Skeletal muscle satellite cell (primary cell): Measurements from ENCODE around the gene FAM200A. TPM values are rescaled to one million over a fixed set of nuclear protein-coding genes. Genes with fewer than 3 reads are reported as not detected.
"Not testable (repeated sequence)": the region's sequence is repeated elsewhere in the genome, so short reads cannot be mapped to it uniquely, and the experiment has no call there.

Experiments
- H3K27me3 ChIP-seq: 2 replicates; pipeline ENCODE4 v1.7.0; 2013; ENCODE audit warnings: low read length; ENCODE audit not compliant: control insufficient read depth, insufficient read depth
- H3K36me3 ChIP-seq: 2 replicates; pipeline ENCODE4 v1.7.0; 2013; ENCODE audit warnings: mild to moderate bottlenecking, control low read depth, low read length; ENCODE audit not compliant: insufficient read depth
- H3K4me1 ChIP-seq: 2 replicates; pipeline ENCODE4 v1.7.0; 2013; ENCODE audit warnings: low read length; ENCODE audit not compliant: control insufficient read depth, insufficient read depth
- H3K4me2 ChIP-seq: 2 replicates; pipeline ENCODE4 v1.7.0; 2013; ENCODE audit warnings: mild to moderate bottlenecking, low read length
- H3K4me3 ChIP-seq: 2 replicates; pipeline ENCODE4 v1.7.0; 2013; ENCODE audit warnings: low read length
- H3K9ac ChIP-seq: 2 replicates; pipeline ENCODE4 v1.7.0; 2013; ENCODE audit warnings: mild to moderate bottlenecking, low read depth, low read length, moderate library complexity
- H3K9me3 ChIP-seq: replicated peaks from 2 replicates; pipeline ENCODE4 v1.7.0; 2013; ENCODE audit warnings: mild to moderate bottlenecking, control low read depth, low read length
- total RNA-seq: library from RNA; depleted of rRNA; stranded (reverse); fragments of >200 nt; gene quantifications from 2 replicates; pipeline ENCODE4 v1.2.3, GENCODE V29; 2012; rRNA removed

FAM200A gene
- 8.1 and 9.6 TPM in 2 replicates for total RNA-seq

- no peaks in the 10 kb centered on the region for H3K27me3 ChIP-seq
- H3K4me3 ChIP-seq = peak within 1 kb of the TSS; percentile 89
- H3K4me1 ChIP-seq = peaks cover 11% of the 10 kb centered on the region
- peak within 1 kb of the TSS; percentile 96 for H3K9ac ChIP-seq
- H3K9me3 ChIP-seq = no peaks in the 10 kb centered on the region
- peaks cover 26% of the 10 kb centered on the region for H3K36me3 ChIP-seq
- H3K4me2 ChIP-seq = peak within 1 kb of the TSS; percentile 86
Observed at GRCh38 chr7:99551767-99552463, at the start of gene FAM200A. Gene FAM200A (minus strand): TSS chr7:99552114. CDS start chr7:99548407, 3,707 bp downstream.

GRCh38 chr7:99599836-99600235, 47.9 kb upstream of the FAM200A start:
- no peaks in the 10 kb centered on the region for H3K36me3 ChIP-seq

GRCh38 chr7:99597762-99598501, 46.0 kb upstream of the FAM200A start, which contains the start of gene TMEM225B:
Gene TMEM225B (plus strand): TSS chr7:99598267. CDS start chr7:99604389, 6,122 bp downstream.
- H3K4me1 ChIP-seq = no peaks in the 10 kb centered on the region
- H3K4me3 ChIP-seq = no peak within 1 kb of the TSS
- no peak within 1 kb of the TSS for H3K4me2 ChIP-seq
- no peaks in the 10 kb centered on the region for H3K27me3 ChIP-seq
- no peaks in the 10 kb centered on the region for H3K36me3 ChIP-seq
- H3K9me3 ChIP-seq = no peaks in the 10 kb centered on the region
- no peak within 1 kb of the TSS for H3K9ac ChIP-seq

More at GRCh38 chr7:99599836-99600235, 47.9 kb upstream of the FAM200A start:
- Histone ChIP-seq H3K27me3 (no peaks in the 10 kb centered on the region), H3K9me3 (no peaks in the 10 kb centered on the region), H3K4me3 (no peak overlapping the region), H3K9ac (no peak overlapping the region), H3K4me2 (no peak overlapping the region), H3K4me1 (no peaks in the 10 kb centered on the region)

GRCh38 chr7:99596408-99596955, 44.6 kb upstream of the FAM200A start:
- Histone ChIP-seq H3K4me3 (no peak overlapping the region), H3K9me3 (no peaks in the 10 kb centered on the region)

GRCh38 chr7:99594948-99595745, 43.2 kb upstream of the FAM200A start:
- no peaks in the 10 kb centered on the region for H3K4me1 ChIP-seq
- no peaks in the 10 kb centered on the region for H3K9me3 ChIP-seq
- no peak overlapping the region for H3K4me2 ChIP-seq
- H3K4me3 ChIP-seq = no peak overlapping the region
- H3K36me3 ChIP-seq = no peaks in the 10 kb centered on the region
- H3K27me3 ChIP-seq = no peaks in the 10 kb centered on the region
- H3K9ac ChIP-seq = no peak overlapping the region

More at GRCh38 chr7:99596408-99596955, 44.6 kb upstream of the FAM200A start:
- H3K4me2 ChIP-seq = no peak overlapping the region
- no peaks in the 10 kb centered on the region for H3K36me3 ChIP-seq
- H3K4me1 ChIP-seq = no peaks in the 10 kb centered on the region
- H3K27me3 ChIP-seq = no peaks in the 10 kb centered on the region
- no peak overlapping the region for H3K9ac ChIP-seq

- Histone ChIP-seq H3K4me1 (no peaks in the 10 kb centered on the region), H3K27me3 (no peaks in the 10 kb centered on the region), H3K4me3 (no peak overlapping the region), H3K9ac (no peak overlapping the region), H3K9me3 (no peaks in the 10 kb centered on the region), H3K4me2 (no peak overlapping the region), H3K36me3 (no peaks in the 10 kb centered on the region)
Observed at GRCh38 chr7:99588868-99589267, 37.0 kb upstream of the FAM200A start.

- not testable (repeated sequence) for H3K9me3 ChIP-seq, H3K36me3 ChIP-seq, H3K9ac ChIP-seq, H3K4me1 ChIP-seq, H3K27me3 ChIP-seq
- peak overlapping the region; percentile 74 for H3K4me3 ChIP-seq
- H3K4me2 ChIP-seq = peak overlapping the region; percentile 97
Observed at GRCh38 chr7:99580778-99581332, 28.9 kb upstream of the FAM200A start.

GRCh38 chr7:99579956-99580777, 28.3 kb upstream of the FAM200A start:
- H3K9ac ChIP-seq = peak overlapping the region; percentile 58
- H3K36me3 ChIP-seq = no peaks in the 10 kb centered on the region
- no peaks in the 10 kb centered on the region for H3K27me3 ChIP-seq
- H3K4me2 ChIP-seq = peak overlapping the region; percentile 97
- H3K4me1 ChIP-seq = peaks cover 8% of the 10 kb centered on the region
- peak overlapping the region; percentile 74 for H3K4me3 ChIP-seq
- H3K9me3 ChIP-seq = no peaks in the 10 kb centered on the region

GRCh38 chr7:99579281-99579955, 27.5 kb upstream of the FAM200A start:
- peak overlapping the region; percentile 74 for H3K4me3 ChIP-seq
- H3K27me3 ChIP-seq = no peaks in the 10 kb centered on the region
- H3K4me1 ChIP-seq = peaks cover 8% of the 10 kb centered on the region
- H3K9ac ChIP-seq = peak overlapping the region; percentile 58
- H3K36me3 ChIP-seq = peaks cover 3% of the 10 kb centered on the region
- no peaks in the 10 kb centered on the region for H3K9me3 ChIP-seq
- H3K4me2 ChIP-seq = peak overlapping the region; percentile 97

GRCh38 chr7:99576251-99576650, 24.3 kb upstream of the FAM200A start:
- Histone ChIP-seq H3K9ac (no peak overlapping the region), H3K9me3 (no peaks in the 10 kb centered on the region), H3K4me3 (no peak overlapping the region), H3K27me3 (no peaks in the 10 kb centered on the region), H3K36me3 (peaks cover 33% of the 10 kb centered on the region), H3K4me2 (no peak overlapping the region), H3K4me1 (peaks cover 8% of the 10 kb centered on the region)
